Body of pancreas (tissue), 4 donors: ENCODE data around the gene PACS2.

ENCODE experiments used
- POLR2A ChIP-seq, 3 donors: fragments of 450-650 bp; IDR thresholded peaks; one replicate each; pipeline ENCODE4 v1.6.1; 2016; ENCODE audit warnings: antibody characterized with exemption in 3 of 3, mild to moderate bottlenecking in 2 of 3
- TF ChIP-seq, protein P1 (sequence below), 7 experiments: fragments of 450-650 bp in 4 of 7; fragments of 200-600 bp in 3 of 7; sonication (generic) in 3 of 7; IDR thresholded peaks; one replicate each; pipeline ENCODE4 v1.5.1; 2016 to 2019; ENCODE audit warnings: antibody characterized with exemption in 7 of 7

DNA sequence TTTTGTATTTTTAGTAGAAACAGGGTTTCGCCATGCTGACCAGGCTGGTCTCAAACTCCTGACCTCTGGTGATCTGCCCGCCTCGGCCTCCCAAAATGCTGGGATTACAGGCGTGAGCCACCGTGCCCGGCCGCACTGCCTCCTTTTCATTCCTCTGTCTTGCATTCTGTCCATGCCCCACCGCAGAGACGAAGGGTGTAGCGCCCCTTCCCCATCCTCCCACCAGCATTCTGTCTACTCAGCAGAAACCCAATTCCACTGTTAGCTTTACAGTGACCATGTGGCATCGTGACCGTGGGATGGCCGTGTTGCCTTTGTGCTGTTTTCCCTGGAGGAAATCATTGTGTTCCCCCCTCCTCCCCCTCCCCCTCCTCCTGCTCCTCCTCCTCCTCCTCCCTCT, 94.0 kb downstream of the PACS2 start:
- TF ChIP-seq, protein P1, sequence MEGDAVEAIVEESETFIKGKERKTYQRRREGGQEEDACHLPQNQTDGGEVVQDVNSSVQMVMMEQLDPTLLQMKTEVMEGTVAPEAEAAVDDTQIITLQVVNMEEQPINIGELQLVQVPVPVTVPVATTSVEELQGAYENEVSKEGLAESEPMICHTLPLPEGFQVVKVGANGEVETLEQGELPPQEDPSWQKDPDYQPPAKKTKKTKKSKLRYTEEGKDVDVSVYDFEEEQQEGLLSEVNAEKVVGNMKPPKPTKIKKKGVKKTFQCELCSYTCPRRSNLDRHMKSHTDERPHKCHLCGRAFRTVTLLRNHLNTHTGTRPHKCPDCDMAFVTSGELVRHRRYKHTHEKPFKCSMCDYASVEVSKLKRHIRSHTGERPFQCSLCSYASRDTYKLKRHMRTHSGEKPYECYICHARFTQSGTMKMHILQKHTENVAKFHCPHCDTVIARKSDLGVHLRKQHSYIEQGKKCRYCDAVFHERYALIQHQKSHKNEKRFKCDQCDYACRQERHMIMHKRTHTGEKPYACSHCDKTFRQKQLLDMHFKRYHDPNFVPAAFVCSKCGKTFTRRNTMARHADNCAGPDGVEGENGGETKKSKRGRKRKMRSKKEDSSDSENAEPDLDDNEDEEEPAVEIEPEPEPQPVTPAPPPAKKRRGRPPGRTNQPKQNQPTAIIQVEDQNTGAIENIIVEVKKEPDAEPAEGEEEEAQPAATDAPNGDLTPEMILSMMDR (IDR thresholded peaks at IDR 0.05), result no peak
- no peak for TF ChIP-seq POLR2A (IDR thresholded peaks at IDR 0.05)
